Suppressor macrophage treated with lipopolysaccharide for 1 hour (primary cell): Measurements from ENCODE around the gene ECHDC1.

ENCODE experiments used
- DNase-seq, 3 donors: peaks; one replicate each; pipeline ENCODE4 v3.0.0-alpha.2; 2020 to 2022

ECHDC1 gene

GRCh38 chr6:127341471-127342202, 1.8 kb downstream of the ECHDC1 start:
- DNase-seq = peak in 2 of 3 donors; percentile 7 to 24

- DNase-seq = no peak
These were observed 3.2 kb downstream of the ECHDC1 start for GRCh38 chr6:127340171-127340570.

- no peak for DNase-seq
These were observed 4.5 kb downstream of the ECHDC1 start for GRCh38 chr6:127338936-127339335.

- DNase-seq = no peak
These were observed 10.9 kb downstream of the ECHDC1 start for GRCh38 chr6:127332383-127332961.

GRCh38 chr6:127331256-127331655, 12.2 kb downstream of the ECHDC1 start:
- peak in 2 of 3 donors; percentile 5 to 38 for DNase-seq

- DNase-seq = no peak
These were observed 15.3 kb downstream of the ECHDC1 start for GRCh38 chr6:127328043-127328609.

GRCh38 chr6:127319686-127320085, 23.7 kb downstream of the ECHDC1 start:
- DNase-seq = no peak

GRCh38 chr6:127317388-127318128, 25.9 kb downstream of the ECHDC1 start:
- peak; percentile 55 to 77 (median 67) for DNase-seq

- DNase-seq = no peak
These were observed 37.7 kb downstream of the ECHDC1 start for GRCh38 chr6:127305741-127306140.

- no peak for DNase-seq
These were observed 39.5 kb downstream of the ECHDC1 start for GRCh38 chr6:127303917-127304316.

GRCh38 chr6:127302728-127303660, 40.4 kb downstream of the ECHDC1 start:
- DNase-seq = peak; percentile 71 to 88 (median 86)

- no peak for DNase-seq
These were observed 42.2 kb downstream of the ECHDC1 start for GRCh38 chr6:127301199-127301700.

- DNase-seq = peak; percentile 8 to 47 (median 41)
These were observed 43.0 kb downstream of the ECHDC1 start for GRCh38 chr6:127300411-127300810.

GRCh38 chr6:127299522-127300240, 43.7 kb downstream of the ECHDC1 start:
- peak in 1 of 3 donors; percentile 28 for DNase-seq

GRCh38 chr6:127298475-127298874, 44.9 kb downstream of the ECHDC1 start:
- DNase-seq = peak in 1 of 3 donors; percentile 18

- DNase-seq = no peak
These were observed 45.8 kb downstream of the ECHDC1 start for GRCh38 chr6:127297502-127298070.

- no peak for DNase-seq
These were observed 51.9 kb downstream of the ECHDC1 start for GRCh38 chr6:127291495-127291894.

GRCh38 chr6:127290391-127291265, 52.8 kb downstream of the ECHDC1 start:
- DNase-seq = no peak

GRCh38 chr6:127289934-127290333, 53.5 kb downstream of the ECHDC1 start:
- no peak for DNase-seq

- DNase-seq = no peak
These were observed 54.7 kb downstream of the ECHDC1 start for GRCh38 chr6:127288705-127289104.
